ENCODE results near the gene ABLIM2.

DNA sequence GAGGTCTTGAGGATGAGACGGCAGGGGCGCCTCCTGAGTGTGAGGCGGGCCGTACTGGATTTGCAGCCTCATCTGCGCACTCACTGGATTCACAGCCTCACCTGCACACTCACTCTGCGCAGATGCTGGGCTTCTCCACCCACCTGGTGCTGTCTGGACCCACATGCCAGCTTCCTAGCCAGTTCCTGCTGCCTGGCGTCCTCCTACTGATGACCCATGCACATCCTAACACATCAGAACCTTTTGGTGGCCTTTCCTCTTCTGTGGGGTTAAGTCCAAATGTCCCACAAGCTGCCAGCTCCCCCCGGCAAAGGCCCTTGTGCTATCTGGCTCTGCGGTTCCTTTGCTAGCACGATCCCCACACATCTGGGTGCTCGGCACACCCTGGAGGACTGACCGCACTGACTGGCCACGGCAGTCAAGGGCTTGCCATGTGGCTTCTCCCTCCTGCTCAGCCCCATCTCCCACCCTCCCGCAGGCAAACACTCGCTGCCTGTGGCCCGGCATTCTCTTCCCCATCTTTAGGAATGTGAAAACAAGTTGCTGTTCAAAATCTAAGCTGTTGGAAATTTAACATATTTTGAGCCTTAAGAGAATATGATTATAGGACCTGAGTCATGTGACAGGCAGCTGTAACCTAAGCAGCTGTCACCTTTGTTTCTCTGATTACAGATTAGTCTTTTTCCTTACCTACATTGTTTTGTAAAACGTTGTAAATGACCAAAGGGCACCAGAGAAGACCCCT lies 179.5 kb downstream of the ABLIM2 start:
- no peak for TF ChIP-seq ARNTL (CRISPR knock-in tag; IDR thresholded peaks at IDR 0.05; ENCODE audit: borderline replicate concordance, low read depth)
- TF ChIP-seq BACH2 (CRISPR knock-in tag; IDR thresholded peaks at IDR 0.05; ENCODE audit: borderline replicate concordance) = no peak
- TF ChIP-seq CSDC2 (CRISPR knock-in tag; IDR thresholded peaks at IDR 0.05) = no peak
- no peak for TF ChIP-seq ZNF565 (CRISPR knock-in tag; conservative IDR thresholded peaks at IDR 0.05; ENCODE audit: low read depth)
- no peak for TF ChIP-seq ISL1 (CRISPR knock-in tag; IDR thresholded peaks at IDR 0.05)
- no peak for TF ChIP-seq ZNF8 (CRISPR knock-in tag; IDR thresholded peaks at IDR 0.05)
- TF ChIP-seq TCF4 (CRISPR knock-in tag; IDR thresholded peaks at IDR 0.05; ENCODE audit: borderline replicate concordance) = no peak
- TF ChIP-seq ESRRG (CRISPR knock-in tag; IDR thresholded peaks at IDR 0.05) = no peak
- TF ChIP-seq, protein P1, sequence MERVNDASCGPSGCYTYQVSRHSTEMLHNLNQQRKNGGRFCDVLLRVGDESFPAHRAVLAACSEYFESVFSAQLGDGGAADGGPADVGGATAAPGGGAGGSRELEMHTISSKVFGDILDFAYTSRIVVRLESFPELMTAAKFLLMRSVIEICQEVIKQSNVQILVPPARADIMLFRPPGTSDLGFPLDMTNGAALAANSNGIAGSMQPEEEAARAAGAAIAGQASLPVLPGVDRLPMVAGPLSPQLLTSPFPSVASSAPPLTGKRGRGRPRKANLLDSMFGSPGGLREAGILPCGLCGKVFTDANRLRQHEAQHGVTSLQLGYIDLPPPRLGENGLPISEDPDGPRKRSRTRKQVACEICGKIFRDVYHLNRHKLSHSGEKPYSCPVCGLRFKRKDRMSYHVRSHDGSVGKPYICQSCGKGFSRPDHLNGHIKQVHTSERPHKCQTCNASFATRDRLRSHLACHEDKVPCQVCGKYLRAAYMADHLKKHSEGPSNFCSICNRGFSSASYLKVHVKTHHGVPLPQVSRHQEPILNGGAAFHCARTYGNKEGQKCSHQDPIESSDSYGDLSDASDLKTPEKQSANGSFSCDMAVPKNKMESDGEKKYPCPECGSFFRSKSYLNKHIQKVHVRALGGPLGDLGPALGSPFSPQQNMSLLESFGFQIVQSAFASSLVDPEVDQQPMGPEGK (CRISPR knock-in tag; IDR thresholded peaks at IDR 0.05; ENCODE audit: borderline replicate concordance) = no peak

Measured in SK-N-SH treated with all-trans-retinoic acid at 6 μM for 48 hours (cell line).